NCI-H460 (cell line): ENCODE data around the gene C16orf89. TPM values are rescaled to one million over a fixed set of nuclear protein-coding genes. Genes with fewer than 3 reads are reported as not detected.
A peak's percentile ranks its signal among the peaks of the same experiment; 100 is the strongest.
"Not testable (repeated sequence)": the region's sequence is repeated elsewhere in the genome, so short reads cannot be mapped to it uniquely, and the experiment has no call there.

Experiments
- DNase-seq: peaks from one replicate; pipeline ENCODE4 v3.0.0-alpha.2; 2016; ENCODE audit warnings: low read depth; ENCODE audit errors: extremely low read depth
- total RNA-seq: library from RNA; depleted of rRNA; stranded (reverse); fragments of >200 nt; shearing (Covaris generic); gene quantifications from 2 replicates; pipeline ENCODE4 v1.2.3, GENCODE V29; 2014

Gene C16orf89
- total RNA-seq, 1 experiment from 2014 or later, result not detected

GRCh38 chr16:5062790-5063765 is 2.7 kb downstream of the C16orf89 start:
- DNase-seq, result no peak

- DNase-seq, result no peak
Measured at GRCh38 chr16:5062051-5062450, 3.7 kb downstream of the C16orf89 start.

GRCh38 chr16:5060073-5060641 is 5.6 kb downstream of the C16orf89 start:
- no peak for DNase-seq

GRCh38 chr16:5059386-5060072 is 6.2 kb downstream of the C16orf89 start:
- DNase-seq, result no peak

GRCh38 chr16:5058476-5058875 is 7.3 kb downstream of the C16orf89 start:
- no peak for DNase-seq

GRCh38 chr16:5056352-5056751 is 9.4 kb downstream of the C16orf89 start:
- DNase-seq, result no peak

- DNase-seq, result no peak
Measured at GRCh38 chr16:5054876-5055865, 10.6 kb downstream of the C16orf89 start.

GRCh38 chr16:5046914-5047313 is 18.8 kb downstream of the C16orf89 start:
- no peak for DNase-seq

GRCh38 chr16:5045499-5046115 is 20.1 kb downstream of the C16orf89 start:
- no peak for DNase-seq

- not testable (repeated sequence) for DNase-seq
Measured at GRCh38 chr16:5044581-5044980, 21.2 kb downstream of the C16orf89 start.

- DNase-seq, result no peak
Measured at GRCh38 chr16:5044011-5044540, 21.7 kb downstream of the C16orf89 start.

- DNase-seq, result peak; percentile 27
Measured at GRCh38 chr16:5042574-5043171, 23.1 kb downstream of the C16orf89 start.

GRCh38 chr16:5041600-5042133 is 24.1 kb downstream of the C16orf89 start:
- no peak for DNase-seq

- DNase-seq, result no peak
Measured at GRCh38 chr16:5040451-5040850, 25.3 kb downstream of the C16orf89 start.

GRCh38 chr16:5036228-5037156 is 29.3 kb downstream of the C16orf89 start:
- no peak for DNase-seq

- no peak for DNase-seq
Measured at GRCh38 chr16:5035909-5036227, 29.9 kb downstream of the C16orf89 start.

GRCh38 chr16:5034167-5034523 is 31.6 kb downstream of the C16orf89 start:
- no peak for DNase-seq
